NT2/D1 (cell line): ENCODE measurements around the gene SCAPER.
"Not testable (repeated sequence)": the region's sequence is repeated elsewhere in the genome, so short reads cannot be mapped to it uniquely, and the experiment has no call there.

ENCODE experiments used
- DNase-seq: peaks from one replicate; pipeline ENCODE4 v3.0.0-alpha.2; 2011; ENCODE audit warnings: low read depth, low spot score
- H3K27me3 ChIP-seq: 2 replicates; pipeline ENCODE4 v1.6.0; 2011; ENCODE audit warnings: mild to moderate bottlenecking; ENCODE audit not compliant: insufficient read length, insufficient read depth
- H3K36me3 ChIP-seq: 2 replicates; pipeline ENCODE4 v1.6.1; 2011; ENCODE audit warnings: mild to moderate bottlenecking, low read length, mixed read lengths; ENCODE audit not compliant: insufficient read depth, insufficient read length
- H3K4me1 ChIP-seq: 2 replicates; pipeline ENCODE4 v1.5.1; 2011; ENCODE audit not compliant: insufficient read depth, insufficient read length
- H3K4me3 ChIP-seq: 2 replicates; pipeline ENCODE4 v1.5.1; 2011; ENCODE audit warnings: low read depth; ENCODE audit not compliant: insufficient read length
- H3K9ac ChIP-seq: 2 replicates; pipeline ENCODE4 v1.6.0; 2011; ENCODE audit warnings: low read depth; ENCODE audit not compliant: insufficient read length
- H3K9me3 ChIP-seq: 2 replicates; pipeline ENCODE4 v1.5.1; 2011; ENCODE audit warnings: mild to moderate bottlenecking, low read length; ENCODE audit not compliant: insufficient read depth
- SUZ12 ChIP-seq: IDR thresholded peaks from 2 replicates; pipeline ENCODE4 v1.6.1; 2011; ENCODE audit not compliant: insufficient read length, insufficient read depth; ENCODE audit errors: extremely low read depth
- YY1 ChIP-seq: IDR thresholded peaks from 2 replicates; pipeline ENCODE4 v1.6.1; 2011; ENCODE audit not compliant: insufficient read length, insufficient read depth
- ZNF274 ChIP-seq: IDR thresholded peaks from 2 replicates; pipeline ENCODE4 v1.6.1; 2011; ENCODE audit warnings: mild to moderate bottlenecking, low read depth, low read length

SCAPER gene

DNA sequence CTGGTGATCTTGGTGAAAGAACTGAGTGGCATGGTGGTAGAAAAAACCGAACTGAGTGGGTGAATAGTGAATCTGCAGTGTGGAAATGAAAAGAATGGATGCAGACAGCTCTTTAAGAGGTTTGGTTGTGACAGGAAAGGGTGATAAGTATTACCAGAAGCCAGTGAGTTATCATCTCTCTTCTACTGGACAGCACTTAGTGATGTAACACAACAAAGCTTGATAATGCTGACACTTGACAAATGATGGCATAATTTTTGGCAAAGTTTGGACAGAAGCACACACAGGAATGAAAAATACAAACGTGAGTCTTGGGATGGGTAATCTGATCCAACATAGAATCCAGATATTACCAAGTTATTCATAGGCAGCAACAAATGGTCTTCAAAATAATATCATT, 456.4 kb downstream of the SCAPER start:
- H3K36me3 ChIP-seq = no peaks in the 10 kb centered on the region
- no peaks in the 10 kb centered on the region for H3K9me3 ChIP-seq
- TF ChIP-seq SUZ12 = no peak
- H3K27me3 ChIP-seq = no peaks in the 10 kb centered on the region
- no peak overlapping the region for H3K9ac ChIP-seq
- no peak for DNase-seq
- H3K4me1 ChIP-seq = no peaks in the 10 kb centered on the region
- no peak overlapping the region for H3K4me3 ChIP-seq

DNA sequence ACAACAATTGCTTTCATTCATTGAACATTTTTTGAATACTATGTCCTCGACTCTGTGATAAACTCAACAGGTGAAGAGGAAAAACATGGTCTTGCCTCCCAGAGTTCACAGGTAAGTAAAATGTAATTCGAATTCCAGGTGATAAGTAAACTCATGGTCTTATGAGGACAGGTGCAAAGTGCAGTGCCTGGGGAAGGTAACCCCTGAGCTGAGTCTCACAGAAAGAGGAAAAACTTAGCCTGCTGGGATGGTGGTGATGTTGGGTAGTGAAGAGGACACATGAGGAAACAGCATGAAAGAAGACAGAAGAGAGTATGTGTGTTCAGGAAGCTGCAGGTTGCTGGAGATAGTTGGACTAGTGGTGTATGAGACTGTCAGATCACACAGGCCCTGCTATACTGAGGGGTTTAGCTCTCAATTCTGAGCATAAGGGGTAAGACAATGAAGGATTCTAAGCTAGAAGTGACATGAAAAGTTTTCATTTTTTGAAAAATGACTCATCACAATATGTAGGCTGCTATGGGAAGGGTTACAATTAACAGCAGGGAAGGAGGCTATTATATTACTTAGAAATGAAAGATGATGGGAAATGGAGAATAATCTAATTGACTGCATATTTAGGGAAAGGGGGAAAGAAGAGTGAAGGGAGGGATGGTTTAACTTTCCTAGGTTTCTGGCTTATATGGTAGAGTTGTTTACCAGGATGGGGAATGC, 457.3 kb downstream of the SCAPER start:
- Histone ChIP-seq H3K4me1 (no peaks in the 10 kb centered on the region), H3K9me3 (no peaks in the 10 kb centered on the region), H3K36me3 (no peaks in the 10 kb centered on the region), H3K4me3 (no peak overlapping the region), H3K9ac (no peak overlapping the region), H3K27me3 (no peaks in the 10 kb centered on the region)
- no peak for DNase-seq
- no peak for TF ChIP-seq YY1
- TF ChIP-seq SUZ12 = no peak
- TF ChIP-seq ZNF274 = no peak

- no peaks in the 10 kb centered on the region for H3K36me3 ChIP-seq
- H3K4me1 ChIP-seq = peaks cover 5% of the 10 kb centered on the region
- no peaks in the 10 kb centered on the region for H3K27me3 ChIP-seq
- no peaks in the 10 kb centered on the region for H3K9me3 ChIP-seq
- DNase-seq = no peak
- H3K9ac ChIP-seq = no peak overlapping the region
- no peak overlapping the region for H3K4me3 ChIP-seq
- no peak for TF ChIP-seq ZNF274
- TF ChIP-seq YY1 = no peak
- TF ChIP-seq SUZ12 = no peak
These were observed 464.7 kb downstream of the SCAPER start for GRCh38 chr15:76440441-76440840.

GRCh38 chr15:76439542-76439941, 465.6 kb downstream of the SCAPER start:
- H3K4me1 ChIP-seq = peaks cover 5% of the 10 kb centered on the region
- H3K9me3 ChIP-seq = no peaks in the 10 kb centered on the region
- no peak overlapping the region for H3K9ac ChIP-seq
- no peaks in the 10 kb centered on the region for H3K36me3 ChIP-seq
- TF ChIP-seq ZNF274 (no peak), YY1 (no peak), SUZ12 (no peak)
- no peaks in the 10 kb centered on the region for H3K27me3 ChIP-seq
- no peak overlapping the region for H3K4me3 ChIP-seq
- peak; percentile 6 for DNase-seq

GRCh38 chr15:76433798-76434400, 471.2 kb downstream of the SCAPER start:
- H3K4me3 ChIP-seq = no peak overlapping the region
- TF ChIP-seq ZNF274 (no peak), YY1 (no peak), SUZ12 (no peak)
- H3K4me1 ChIP-seq = peaks cover 3% of the 10 kb centered on the region
- no peaks in the 10 kb centered on the region for H3K36me3 ChIP-seq
- H3K9me3 ChIP-seq = no peaks in the 10 kb centered on the region
- H3K9ac ChIP-seq = no peak overlapping the region
- DNase-seq = no peak
- no peaks in the 10 kb centered on the region for H3K27me3 ChIP-seq

GRCh38 chr15:76433036-76433435, 472.1 kb downstream of the SCAPER start:
- not testable (repeated sequence) for H3K9ac ChIP-seq, H3K4me1 ChIP-seq, H3K4me3 ChIP-seq, H3K27me3 ChIP-seq, H3K9me3 ChIP-seq, DNase-seq, H3K36me3 ChIP-seq

GRCh38 chr15:76432604-76433003, 472.5 kb downstream of the SCAPER start:
- TF ChIP-seq ZNF274 (no peak), SUZ12 (no peak), YY1 (no peak)
- Histone ChIP-seq H3K4me1 (peaks cover 3% of the 10 kb centered on the region), H3K9ac (no peak overlapping the region), H3K9me3 (no peaks in the 10 kb centered on the region), H3K4me3 (no peak overlapping the region), H3K27me3 (no peaks in the 10 kb centered on the region), H3K36me3 (no peaks in the 10 kb centered on the region)
- DNase-seq = no peak

DNA sequence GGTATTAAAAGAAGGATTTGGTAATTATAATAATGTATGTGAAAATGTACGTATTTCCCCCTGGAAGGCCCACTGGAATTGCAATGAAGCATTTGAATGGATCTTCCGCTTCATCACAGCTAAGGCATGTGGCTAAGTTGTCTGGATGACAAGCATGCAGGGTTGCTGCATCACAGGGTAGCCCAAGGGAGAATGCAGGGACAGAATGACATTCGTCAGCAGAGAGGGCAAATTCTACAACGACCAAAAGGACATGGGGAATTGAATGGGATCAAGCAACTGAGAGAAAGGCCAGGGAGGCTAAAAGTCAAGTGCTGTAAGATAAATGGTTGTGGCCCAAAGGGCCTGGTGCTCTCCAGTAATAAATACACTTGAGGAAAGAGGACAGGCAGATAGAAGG, 473.2 kb downstream of the SCAPER start:
- no peak for TF ChIP-seq YY1
- no peak for TF ChIP-seq ZNF274
- no peak for TF ChIP-seq SUZ12
- Histone ChIP-seq H3K9me3 (peaks cover 2% of the 10 kb centered on the region), H3K36me3 (no peaks in the 10 kb centered on the region), H3K4me1 (peaks cover 3% of the 10 kb centered on the region), H3K27me3 (no peaks in the 10 kb centered on the region), H3K9ac (no peak overlapping the region), H3K4me3 (no peak overlapping the region)
- peak; percentile 32 for DNase-seq

- peaks cover 15% of the 10 kb centered on the region for H3K9me3 ChIP-seq
- DNase-seq, H3K27me3 ChIP-seq, H3K9ac ChIP-seq, H3K36me3 ChIP-seq, H3K4me3 ChIP-seq, H3K4me1 ChIP-seq: not testable (repeated sequence)
These were observed 474.4 kb downstream of the SCAPER start for GRCh38 chr15:76430711-76431110.
